ENCODE data around the gene CFDP1.

Gene CFDP1

GRCh38 chr16:75244844-75245758, 188.2 kb downstream of the CFDP1 start:
- TF ChIP-seq CTCF (IDR thresholded peaks at IDR 0.05; ENCODE audit: control insufficient read depth, insufficient read depth, low read depth, low read length, missing control alignments), result no peak
- peak overlapping the region; percentile 22 for H3K4me3 ChIP-seq (ENCODE audit: control insufficient read depth, low read depth, low read length)
- DNase-seq (ENCODE audit: low read depth), result peak; percentile 86

GRCh38 chr16:75244225-75244809, 189.0 kb downstream of the CFDP1 start:
- TF ChIP-seq CTCF (IDR thresholded peaks at IDR 0.05; ENCODE audit: control insufficient read depth, insufficient read depth, low read depth, low read length, missing control alignments), result peak; percentile 8
- no peak overlapping the region for H3K4me3 ChIP-seq (ENCODE audit: control insufficient read depth, low read depth, low read length)
- no peak for DNase-seq (ENCODE audit: low read depth)
